D341Med (cell line): Measurements from ENCODE around the gene PRKN.
"Not testable (repeated sequence)": the region's sequence is repeated elsewhere in the genome, so short reads cannot be mapped to it uniquely, and the experiment has no call there.

ENCODE experiments used
- DNase-seq: peaks from one replicate; pipeline ENCODE4 v3.0.0; 2012; ENCODE audit warnings: low spot score

The PRKN gene

GRCh38 chr6:161838306-161839035 lies 889.1 kb downstream of the PRKN start:
- no peak for DNase-seq

- no peak for DNase-seq
Observed at GRCh38 chr6:161837854-161838253, 889.7 kb downstream of the PRKN start.

GRCh38 chr6:161837449-161837735 lies 890.2 kb downstream of the PRKN start:
- DNase-seq = no peak

- DNase-seq = no peak
Observed at GRCh38 chr6:161836643-161837448, 890.7 kb downstream of the PRKN start.

- no peak for DNase-seq
Observed at GRCh38 chr6:161835500-161836215, 891.9 kb downstream of the PRKN start.

- DNase-seq = no peak
Observed at GRCh38 chr6:161834426-161834825, 893.1 kb downstream of the PRKN start.

- DNase-seq = no peak
Observed at GRCh38 chr6:161833099-161833860, 894.3 kb downstream of the PRKN start.

- no peak for DNase-seq
Observed at GRCh38 chr6:161832622-161833021, 894.9 kb downstream of the PRKN start.

- no peak for DNase-seq
Observed at GRCh38 chr6:161830866-161831616, 896.5 kb downstream of the PRKN start.

GRCh38 chr6:161829291-161829729 lies 898.3 kb downstream of the PRKN start:
- no peak for DNase-seq

- DNase-seq = no peak
Observed at GRCh38 chr6:161828355-161828754, 899.2 kb downstream of the PRKN start.

GRCh38 chr6:161826512-161826911 lies 901.1 kb downstream of the PRKN start:
- DNase-seq = no peak

GRCh38 chr6:161822204-161822603 lies 905.4 kb downstream of the PRKN start:
- DNase-seq = not testable (repeated sequence)

- no peak for DNase-seq
Observed at GRCh38 chr6:161817881-161818280, 909.7 kb downstream of the PRKN start.

GRCh38 chr6:161815965-161816364 lies 911.6 kb downstream of the PRKN start:
- DNase-seq = no peak

GRCh38 chr6:161813156-161813555 lies 914.4 kb downstream of the PRKN start:
- DNase-seq = no peak

GRCh38 chr6:161809971-161810370 lies 917.6 kb downstream of the PRKN start:
- no peak for DNase-seq

GRCh38 chr6:161804838-161805237 lies 922.7 kb downstream of the PRKN start:
- no peak for DNase-seq

GRCh38 chr6:161803131-161803530 lies 924.4 kb downstream of the PRKN start:
- DNase-seq = no peak

GRCh38 chr6:161802231-161802630 lies 925.3 kb downstream of the PRKN start:
- DNase-seq = no peak

- DNase-seq = no peak
Observed at GRCh38 chr6:161798844-161799394, 928.6 kb downstream of the PRKN start.
